ENCODE results near the gene CMTM6.

Gene CMTM6

GRCh38 chr3:32437896-32438295 is 64.8 kb downstream of the CMTM6 start:
- no peak overlapping the region for H2AFZ ChIP-seq (ENCODE audit: low read length)
- peaks cover 73% of the 10 kb centered on the region for H3K4me1 ChIP-seq (ENCODE audit: insufficient read depth, low read length, severe bottlenecking)
- H4K20me1 ChIP-seq (ENCODE audit: insufficient read depth, low read length): no peaks in the 10 kb centered on the region
- peak overlapping the region; percentile 66 for H3K27ac ChIP-seq (ENCODE audit: low read depth, low read length, poor library complexity, severe bottlenecking)
- no peaks in the 10 kb centered on the region for H3K79me2 ChIP-seq (ENCODE audit: insufficient read depth, low read length)
- H3K9me3 ChIP-seq (ENCODE audit: low read length): no peaks in the 10 kb centered on the region
- H3K9ac ChIP-seq (ENCODE audit: low read length): no peak overlapping the region
- 0 out of 2 replicates have a peak, but pooled peaks cover 3% of the 10 kb centered on the region for H3K36me3 ChIP-seq (ENCODE audit: insufficient read depth, low read length)
- H3K9me2 ChIP-seq (ENCODE audit: low read depth, low read length): no peaks in the 10 kb centered on the region
- peaks cover 6% of the 10 kb centered on the region; the same call in 1 of the 2 replicates for H3F3A ChIP-seq (ENCODE audit: insufficient read depth, low read length)
- H3K4me2 ChIP-seq (ENCODE audit: low read length): no peak overlapping the region
- no peak overlapping the region for H3K4me3 ChIP-seq (ENCODE audit: low read depth, low read length, poor library complexity, severe bottlenecking)
- no peaks in the 10 kb centered on the region for H3K27me3 ChIP-seq (ENCODE audit: insufficient read depth, low read length)
- TF ChIP-seq CTCF (IDR thresholded peaks at IDR 0.05; ENCODE audit: low read length) (no peak), EZH2 (IDR thresholded peaks at IDR 0.05; ENCODE audit: borderline replicate concordance, low read length) (no peak)

GRCh38 chr3:32436816-32437189 is 65.8 kb downstream of the CMTM6 start:
- Histone ChIP-seq H2AFZ (ENCODE audit: low read length) (no peak overlapping the region), H3K27me3 (ENCODE audit: insufficient read depth, low read length) (no peaks in the 10 kb centered on the region), H3K9ac (ENCODE audit: low read length) (no peak overlapping the region), H3F3A (ENCODE audit: insufficient read depth, low read length) (peaks cover 6% of the 10 kb centered on the region; the same call in 1 of the 2 replicates), H3K4me3 (ENCODE audit: low read depth, low read length, poor library complexity, severe bottlenecking) (no peak overlapping the region), H3K9me2 (ENCODE audit: low read depth, low read length) (no peaks in the 10 kb centered on the region), H4K20me1 (ENCODE audit: insufficient read depth, low read length) (no peaks in the 10 kb centered on the region), H3K4me1 (ENCODE audit: insufficient read depth, low read length, severe bottlenecking) (peaks cover 84% of the 10 kb centered on the region), H3K4me2 (ENCODE audit: low read length) (no peak overlapping the region), H3K9me3 (ENCODE audit: low read length) (no peaks in the 10 kb centered on the region), H3K27ac (ENCODE audit: low read depth, low read length, poor library complexity, severe bottlenecking) (peak overlapping the region; percentile 43), H3K79me2 (ENCODE audit: insufficient read depth, low read length) (no peaks in the 10 kb centered on the region), H3K36me3 (ENCODE audit: insufficient read depth, low read length) (no peaks in the 10 kb centered on the region)
- TF ChIP-seq CTCF (IDR thresholded peaks at IDR 0.05; ENCODE audit: low read length): no peak
- TF ChIP-seq EZH2 (IDR thresholded peaks at IDR 0.05; ENCODE audit: borderline replicate concordance, low read length): no peak

- Histone ChIP-seq H4K20me1 (ENCODE audit: insufficient read depth, low read length) (no peaks in the 10 kb centered on the region), H3K27ac (ENCODE audit: low read depth, low read length, poor library complexity, severe bottlenecking) (peak overlapping the region; percentile 43), H3K9ac (ENCODE audit: low read length) (no peak overlapping the region), H2AFZ (ENCODE audit: low read length) (no peak overlapping the region), H3K79me2 (ENCODE audit: insufficient read depth, low read length) (no peaks in the 10 kb centered on the region), H3K27me3 (ENCODE audit: insufficient read depth, low read length) (no peaks in the 10 kb centered on the region), H3K9me2 (ENCODE audit: low read depth, low read length) (no peaks in the 10 kb centered on the region), H3F3A (ENCODE audit: insufficient read depth, low read length) (peaks cover 6% of the 10 kb centered on the region; the same call in 1 of the 2 replicates), H3K4me1 (ENCODE audit: insufficient read depth, low read length, severe bottlenecking) (peaks cover 86% of the 10 kb centered on the region), H3K4me3 (ENCODE audit: low read depth, low read length, poor library complexity, severe bottlenecking) (no peak overlapping the region), H3K4me2 (ENCODE audit: low read length) (no peak overlapping the region), H3K9me3 (ENCODE audit: low read length) (no peaks in the 10 kb centered on the region), H3K36me3 (ENCODE audit: insufficient read depth, low read length) (no peaks in the 10 kb centered on the region)
- TF ChIP-seq CTCF (IDR thresholded peaks at IDR 0.05; ENCODE audit: low read length) (no peak), EZH2 (IDR thresholded peaks at IDR 0.05; ENCODE audit: borderline replicate concordance, low read length) (no peak)
Observed at GRCh38 chr3:32435911-32436815, 66.5 kb downstream of the CMTM6 start.
